ENCODE results near the gene MYCBP2. TPM values are rescaled to one million over a fixed set of nuclear protein-coding genes. Genes with fewer than 3 reads are reported as not detected.

Gene MYCBP2
- total RNA-seq = 100 to 1,000 TPM; 274 to 342 (median 305) TPM

DNA sequence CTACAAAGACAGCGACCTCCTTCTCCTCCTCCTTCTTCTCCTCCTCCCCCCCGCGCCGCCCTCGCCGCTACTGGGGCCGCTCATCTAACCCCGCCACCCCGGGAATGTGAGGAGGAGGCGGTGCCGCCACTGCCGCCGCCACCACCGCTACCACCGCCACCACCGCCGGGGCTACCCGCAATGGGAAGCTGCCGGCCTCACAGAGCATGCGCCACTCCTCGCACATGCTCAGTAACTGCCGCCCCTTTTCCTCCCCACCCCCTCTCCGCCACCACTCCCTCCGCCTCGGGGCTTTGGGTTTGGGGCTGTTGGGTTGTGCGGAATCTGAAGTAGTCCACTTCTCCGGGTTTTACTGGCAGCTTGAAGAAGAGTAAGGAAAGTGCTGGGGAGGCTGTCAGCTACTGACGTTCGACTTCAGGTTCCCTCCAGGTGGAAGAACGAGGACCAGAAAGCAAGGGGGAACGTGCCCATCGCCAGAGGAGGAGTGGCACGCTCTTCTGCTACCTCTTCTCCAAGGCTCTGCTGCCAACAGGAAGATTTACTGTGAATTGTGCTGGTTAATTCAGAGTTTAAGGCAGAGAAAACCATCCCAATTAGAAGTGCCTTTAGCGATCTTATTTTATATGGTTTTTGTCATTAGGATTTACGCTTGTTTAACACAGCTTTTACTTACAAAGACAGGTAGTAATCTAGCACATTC is at the start of gene MYCBP2:
Gene MYCBP2 (minus strand): TSS at position 190 of the 700 bp plus-strand sequence. CDS start 319 bp downstream, outside the sequence.
- H3K36me3 ChIP-seq = no peaks in the 10 kb centered on the region
- TF ChIP-seq EP300 (IDR thresholded peaks at IDR 0.05) (peak; percentile 82 to 99), POLR2A (IDR thresholded peaks at IDR 0.05) (peak; percentile 79 to 97), CTCF (IDR thresholded peaks at IDR 0.05) (peak in 2 of 5 experiments; percentile 11 to 34)
- H3K4me1 ChIP-seq = peaks cover 0 to 57% (median 33%) of the 10 kb centered on the region in 4 donors
- H3K27ac ChIP-seq = peak within 1 kb of the TSS; percentile 82 to 96 (median 94)
- peak; percentile 93 to 97 for DNase-seq (ENCODE audit: low spot score in 2 of 2)
- WGBS, 2 donors = 1 to 2% methylated on average over 30 to 32 of the region's 35 CpGs
- no peaks in the 10 kb centered on the region for H3K27me3 ChIP-seq
- H3K4me3 ChIP-seq = peak within 1 kb of the TSS; percentile 73 to 94 (median 78)
- no peaks in the 10 kb centered on the region for H3K9me3 ChIP-seq

DNA sequence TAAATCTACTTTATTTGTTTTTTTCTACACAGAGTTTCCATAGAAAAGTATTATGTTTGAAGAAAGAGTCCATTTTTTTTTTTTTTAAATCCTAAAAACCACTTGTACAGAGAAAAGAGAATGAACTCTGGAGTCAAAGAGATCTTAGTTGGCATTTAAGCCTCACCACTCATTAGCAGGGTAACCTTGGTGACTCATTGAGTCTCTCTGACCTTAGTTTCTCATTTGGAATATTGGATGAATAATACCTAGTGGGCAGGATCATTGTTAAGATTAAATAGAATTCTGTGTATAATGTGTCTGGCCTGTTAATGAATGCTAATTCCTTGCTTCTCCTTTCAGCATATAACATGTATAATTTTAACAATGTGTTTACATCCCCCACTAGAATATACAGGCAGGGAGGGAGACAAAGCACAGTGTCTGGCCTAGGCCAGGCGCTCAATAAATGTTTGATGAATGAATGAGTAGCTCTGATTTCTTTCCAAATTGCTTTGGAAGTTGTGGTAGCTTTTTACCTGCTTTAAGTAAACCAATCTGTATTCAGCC is 48.7 kb upstream of the MYCBP2 start:
- WGBS, 2 donors = 83 to 94% methylated on average over 1 of the region's 1 CpG
- no peaks in the 10 kb centered on the region for H3K27me3 ChIP-seq
- H3K36me3 ChIP-seq = no peaks in the 10 kb centered on the region
- no peaks in the 10 kb centered on the region for H3K9me3 ChIP-seq
- H3K4me1 ChIP-seq = peaks cover 0 to 3% (median 0%) of the 10 kb centered on the region in 4 donors
- DNase-seq (ENCODE audit: low spot score in 2 of 2) = no peak
- H3K4me3 ChIP-seq = no peak overlapping the region
- H3K27ac ChIP-seq = no peak overlapping the region
- no peak for TF ChIP-seq CTCF (IDR thresholded peaks at IDR 0.05)
- TF ChIP-seq EP300 (IDR thresholded peaks at IDR 0.05) = no peak
- no peak for TF ChIP-seq POLR2A (IDR thresholded peaks at IDR 0.05)

DNA sequence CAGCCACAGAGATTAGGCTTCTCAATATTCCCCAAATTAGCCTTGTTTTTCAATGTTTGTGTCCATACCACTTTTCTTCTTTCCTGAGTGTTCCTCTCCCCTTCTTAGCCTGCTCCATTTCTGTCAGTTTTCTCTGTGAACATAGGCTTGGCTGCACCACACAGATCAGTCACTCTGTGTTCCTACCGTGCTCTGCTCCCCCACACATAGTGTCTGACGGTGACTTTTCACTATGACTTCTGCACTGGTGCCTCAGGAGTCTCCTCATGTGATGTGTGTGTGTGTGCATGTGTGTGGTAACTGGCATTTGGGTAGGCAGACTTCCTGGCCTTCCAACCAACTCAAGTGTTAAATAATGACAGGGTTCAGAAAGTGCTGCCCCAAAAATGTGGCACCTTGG is 47.9 kb upstream of the MYCBP2 start:
- no peaks in the 10 kb centered on the region for H3K9me3 ChIP-seq
- 58 to 72% methylated on average over 2 of the region's 2 CpGs for WGBS, 2 donors
- H3K27me3 ChIP-seq = no peaks in the 10 kb centered on the region
- no peaks in the 10 kb centered on the region for H3K36me3 ChIP-seq
- TF ChIP-seq CTCF (IDR thresholded peaks at IDR 0.05) (no peak), EP300 (IDR thresholded peaks at IDR 0.05) (no peak), POLR2A (IDR thresholded peaks at IDR 0.05) (no peak)
- DNase-seq (ENCODE audit: low spot score in 2 of 2) = no peak
- no peak overlapping the region for H3K4me3 ChIP-seq
- H3K27ac ChIP-seq = no peak overlapping the region
- peaks cover 0 to 3% (median 0%) of the 10 kb centered on the region in 4 donors for H3K4me1 ChIP-seq

DNA sequence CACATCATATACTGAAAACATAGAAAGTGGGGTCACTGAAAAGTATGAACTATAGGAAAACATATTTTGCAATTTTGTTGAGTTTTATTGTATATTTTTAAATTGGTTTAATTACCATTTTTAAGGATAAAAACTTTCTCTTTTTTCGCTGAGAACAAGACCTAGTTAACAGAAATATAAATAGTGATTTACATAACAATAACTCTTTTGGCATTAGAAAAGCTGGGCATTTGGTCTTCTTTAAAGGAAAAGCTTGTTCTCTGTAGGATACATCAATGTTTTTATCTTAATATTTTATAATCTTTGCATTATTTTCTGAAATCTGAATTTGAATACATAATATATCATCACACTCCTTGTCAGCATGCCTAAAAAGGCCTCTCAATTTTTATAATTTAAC is 47.4 kb upstream of the MYCBP2 start:
- no peak for TF ChIP-seq POLR2A (IDR thresholded peaks at IDR 0.05)
- TF ChIP-seq EP300 (IDR thresholded peaks at IDR 0.05) = no peak
- no peak for TF ChIP-seq CTCF (IDR thresholded peaks at IDR 0.05)
- Histone ChIP-seq H3K27me3 (no peaks in the 10 kb centered on the region), H3K27ac (no peak overlapping the region), H3K4me3 (no peak overlapping the region), H3K4me1 (peaks cover 0 to 3% (median 0%) of the 10 kb centered on the region in 4 donors), H3K36me3 (no peaks in the 10 kb centered on the region), H3K9me3 (no peaks in the 10 kb centered on the region)
- 58 to 60% methylated on average over 1 of the region's 1 CpG for WGBS, 2 donors
- no peak for DNase-seq (ENCODE audit: low spot score in 2 of 2)

- Histone ChIP-seq H3K9me3 (no peaks in the 10 kb centered on the region), H3K36me3 (no peaks in the 10 kb centered on the region), H3K27ac (no peak overlapping the region), H3K27me3 (no peaks in the 10 kb centered on the region), H3K4me3 (no peak overlapping the region), H3K4me1 (peaks cover 0 to 3% (median 0%) of the 10 kb centered on the region in 4 donors)
- DNase-seq (ENCODE audit: low spot score in 2 of 2) = no peak
- 59 to 88% methylated on average over 1 of the region's 1 CpG for WGBS, 2 donors
- no peak for TF ChIP-seq POLR2A (IDR thresholded peaks at IDR 0.05)
These were observed 46.6 kb upstream of the MYCBP2 start for GRCh38 chr13:77373502-77373901.

All from tibial nerve (tissue), 4 donors.